ENCODE data around the gene ZNF576.

ZNF576 gene

GRCh38 chr19:43616306-43616705 is 19.9 kb downstream of the ZNF576 start:
- DNase-seq (ENCODE audit: low read depth in 1 of 2, low spot score in 1 of 2): no peak
- TF ChIP-seq JUND (IDR thresholded peaks at IDR 0.05; ENCODE audit: low read depth): no peak
- in situ Hi-C loops (cut with HindIII; ENCODE audit: low pct_unique_long_range_greater_than_20kb, low sequenced_read_pairs): no loop called here

- in situ Hi-C loops (cut with HindIII; ENCODE audit: low pct_unique_long_range_greater_than_20kb, low sequenced_read_pairs): no loop called here
Measured at GRCh38 chr19:43616954-43617353, 20.6 kb downstream of the ZNF576 start.

GRCh38 chr19:43618921-43619261 is 22.5 kb downstream of the ZNF576 start:
- DNase-seq (ENCODE audit: low read depth in 1 of 2, low spot score in 1 of 2): no peak
- no peak for TF ChIP-seq JUND (IDR thresholded peaks at IDR 0.05; ENCODE audit: low read depth)
- in situ Hi-C loops (cut with HindIII; ENCODE audit: low pct_unique_long_range_greater_than_20kb, low sequenced_read_pairs): no loop called here

More at GRCh38 chr19:43616954-43617353, 20.6 kb downstream of the ZNF576 start:
- DNase-seq (ENCODE audit: low read depth in 1 of 2, low spot score in 1 of 2): no peak
- TF ChIP-seq JUND (IDR thresholded peaks at IDR 0.05; ENCODE audit: low read depth): no peak

GRCh38 chr19:43619262-43620060 is 23.1 kb downstream of the ZNF576 start, which contains the start of gene ZNF428:
Gene ZNF428, minus strand, starts transcription at chr19:43619629. Its CDS starts 5,325 bp downstream, at chr19:43614304.
- in situ Hi-C loops (cut with HindIII; ENCODE audit: low pct_unique_long_range_greater_than_20kb, low sequenced_read_pairs): no loop called here
- peak; percentile 60 to 91 for DNase-seq (ENCODE audit: low read depth in 1 of 2, low spot score in 1 of 2)
- TF ChIP-seq JUND (IDR thresholded peaks at IDR 0.05; ENCODE audit: low read depth): no peak

- TF ChIP-seq JUND (IDR thresholded peaks at IDR 0.05; ENCODE audit: low read depth): no peak
- in situ Hi-C loops (cut with HindIII; ENCODE audit: low pct_unique_long_range_greater_than_20kb, low sequenced_read_pairs): no loop called here
Measured at GRCh38 chr19:43620061-43621001, 23.9 kb downstream of the ZNF576 start.

GRCh38 chr19:43622070-43622469 is 25.7 kb downstream of the ZNF576 start:
- in situ Hi-C loops (cut with HindIII; ENCODE audit: low pct_unique_long_range_greater_than_20kb, low sequenced_read_pairs): no loop called here
- TF ChIP-seq JUND (IDR thresholded peaks at IDR 0.05; ENCODE audit: low read depth): no peak
- no peak for DNase-seq (ENCODE audit: low read depth in 1 of 2, low spot score in 1 of 2)

More at GRCh38 chr19:43620061-43621001, 23.9 kb downstream of the ZNF576 start:
- no peak for DNase-seq (ENCODE audit: low read depth in 1 of 2, low spot score in 1 of 2)

GRCh38 chr19:43622956-43623355 is 26.6 kb downstream of the ZNF576 start:
- in situ Hi-C loops (cut with HindIII; ENCODE audit: low pct_unique_long_range_greater_than_20kb, low sequenced_read_pairs): no loop called here
- no peak for TF ChIP-seq JUND (IDR thresholded peaks at IDR 0.05; ENCODE audit: low read depth)
- no peak for DNase-seq (ENCODE audit: low read depth in 1 of 2, low spot score in 1 of 2)

GRCh38 chr19:43623889-43624670 is 27.7 kb downstream of the ZNF576 start:
- no peak for TF ChIP-seq JUND (IDR thresholded peaks at IDR 0.05; ENCODE audit: low read depth)
- in situ Hi-C loops (cut with HindIII; ENCODE audit: low pct_unique_long_range_greater_than_20kb, low sequenced_read_pairs): no loop called here
- DNase-seq (ENCODE audit: low read depth in 1 of 2, low spot score in 1 of 2): no peak

GRCh38 chr19:43624933-43625332 is 28.5 kb downstream of the ZNF576 start:
- no peak for DNase-seq (ENCODE audit: low read depth in 1 of 2, low spot score in 1 of 2)
- no peak for TF ChIP-seq JUND (IDR thresholded peaks at IDR 0.05; ENCODE audit: low read depth)
- in situ Hi-C loops (cut with HindIII; ENCODE audit: low pct_unique_long_range_greater_than_20kb, low sequenced_read_pairs): no loop called here

GRCh38 chr19:43625918-43626579 is 29.7 kb downstream of the ZNF576 start:
- TF ChIP-seq JUND (IDR thresholded peaks at IDR 0.05; ENCODE audit: low read depth): no peak
- in situ Hi-C loops (cut with HindIII; ENCODE audit: low pct_unique_long_range_greater_than_20kb, low sequenced_read_pairs): no loop called here
- DNase-seq (ENCODE audit: low read depth in 1 of 2, low spot score in 1 of 2): peak in 1 of 2 experiments; percentile 25

GRCh38 chr19:43626838-43627237 is 30.4 kb downstream of the ZNF576 start:
- in situ Hi-C loops (cut with HindIII; ENCODE audit: low pct_unique_long_range_greater_than_20kb, low sequenced_read_pairs): no loop called here
- TF ChIP-seq JUND (IDR thresholded peaks at IDR 0.05; ENCODE audit: low read depth): no peak
- no peak for DNase-seq (ENCODE audit: low read depth in 1 of 2, low spot score in 1 of 2)

All from T47D (cell line).